Panc1 (cell line): ENCODE data around the gene JPT2. TPM values are rescaled to one million over a fixed set of nuclear protein-coding genes. Genes with fewer than 3 reads are reported as not detected.

Experiments used
- ATAC-seq: fragments of 200-7000 bp; cut with Tn5 transposase; 2 replicates; pipeline ENCODE4 v1.9.1; 2020; ENCODE audit warnings: mild to moderate bottlenecking, moderate library complexity
- BruUV-seq: library from RNA; stranded (reverse); fragments of 400-500 nt; replicated peaks from 2 replicates; lab custom pipeline; 2021; lab: Mats Ljungman, UMichigan
- CTCF ChIA-PET: fragments of 300-600 bp; sonication (Branson Sonifier 250); formaldehyde crosslinking; loops from one replicate; lab custom pipeline; 2022; ENCODE audit warnings: antibody characterized with exemption; lab: Charles Lee
- POLR2A ChIA-PET: fragments of 300-600 bp; sonication (Branson Sonifier 250); formaldehyde crosslinking; loops from one replicate; lab custom pipeline; 2022; ENCODE audit warnings: antibody characterized with exemption; lab: Charles Lee
- DNase-seq: peaks from one replicate; pipeline ENCODE4 v3.0.0-alpha.2; 2010; ENCODE audit warnings: low read depth, low spot score
- H3K27ac ChIP-seq: 2 replicates; pipeline ENCODE4 v1.5.1; 2011; ENCODE audit warnings: mild to moderate bottlenecking, low read length, inconsistent platforms
- H3K27me3 ChIP-seq: fragments of 200-500 bp; sonication (Bioruptor generic); 2 replicates; pipeline ENCODE4 v1.6.0; 2014; ENCODE audit warnings: low read length, inconsistent platforms; ENCODE audit not compliant: control insufficient read depth, insufficient read depth
- H3K36me3 ChIP-seq: fragments of 200-500 bp; sonication (Bioruptor generic); 2 replicates; pipeline ENCODE4 v1.5.1; 2014; ENCODE audit warnings: inconsistent platforms, mild to moderate bottlenecking, low read length, moderate library complexity; ENCODE audit not compliant: control insufficient read depth, insufficient read depth
- H3K4me1 ChIP-seq: 2 replicates; pipeline ENCODE4 v1.5.1; 2011; ENCODE audit warnings: inconsistent platforms, mild to moderate bottlenecking, low read length, moderate library complexity; ENCODE audit not compliant: control insufficient read depth, insufficient read depth
- H3K4me3 ChIP-seq, 2 experiments: 2 replicates each; pipeline ENCODE4 v1.5.1; 2011 to 2012; ENCODE audit warnings: low read depth in 2 of 2, low read length in 2 of 2, mild to moderate bottlenecking in 2 of 2, inconsistent platforms in 1 of 2, moderate library complexity in 1 of 2
- H3K9me3 ChIP-seq: fragments of 200-500 bp; sonication (Bioruptor generic); 2 replicates; pipeline ENCODE4 v1.5.1; 2014; ENCODE audit warnings: low read depth, mild to moderate bottlenecking, inconsistent platforms, low read length, moderate library complexity; ENCODE audit not compliant: control insufficient read depth, insufficient read depth
- POLR2AphosphoS5 ChIP-seq: IDR thresholded peaks from 2 replicates; pipeline ENCODE4 v1.6.1; 2012; ENCODE audit warnings: mild to moderate bottlenecking, low read depth, low read length, moderate library complexity
- SIN3A ChIP-seq: IDR thresholded peaks from 2 replicates; pipeline ENCODE4 v1.6.1; 2012; ENCODE audit warnings: low read depth, mild to moderate bottlenecking, low read length, moderate library complexity, borderline replicate concordance; ENCODE audit not compliant: insufficient read depth
- TCF7L2 ChIP-seq: IDR thresholded peaks from 2 replicates; pipeline ENCODE4 v1.6.1; 2011; ENCODE audit warnings: mild to moderate bottlenecking, low read depth, low read length, inconsistent platforms
- in situ Hi-C: cut with HindIII; loops from 2 replicates; pipeline ENCODE4 v1.10.0; 2016; ENCODE audit warnings: low sequenced_read_pairs, low pct_unique_long_range_greater_than_20kb
- intact Hi-C: fragments of 100-400 bp; cut with micrococcal nuclease; formaldehyde crosslinking; loops from one replicate; pipeline ENCODE4 v1.10.0; 2022; ENCODE audit not compliant: unreplicated experiment
- total RNA-seq: library from RNA; stranded (reverse); gene quantifications from one replicate; pipeline ENCODE4 v1.2.1, GENCODE V29; 2021; ENCODE audit not compliant: unreplicated experiment
- TF ChIP-seq, protein P1 (sequence below): fragments of 450-650 bp; IDR thresholded peaks from 2 replicates; pipeline ENCODE4 v1.5.1; 2017; ENCODE audit warnings: mild to moderate bottlenecking
- TF ChIP-seq, protein P2 (sequence below), 2 experiments: IDR thresholded peaks; 2 replicates each; pipeline ENCODE4 v1.6.1; 2011 to 2012; ENCODE audit warnings: low read depth in 2 of 2, control low read depth in 1 of 2, low read length in 1 of 2, mild to moderate bottlenecking in 1 of 2, moderate library complexity in 1 of 2; ENCODE audit not compliant: insufficient read depth in 1 of 2

JPT2 gene
- total RNA-seq, 1 experiment from 2014 or later = 200 TPM

DNA sequence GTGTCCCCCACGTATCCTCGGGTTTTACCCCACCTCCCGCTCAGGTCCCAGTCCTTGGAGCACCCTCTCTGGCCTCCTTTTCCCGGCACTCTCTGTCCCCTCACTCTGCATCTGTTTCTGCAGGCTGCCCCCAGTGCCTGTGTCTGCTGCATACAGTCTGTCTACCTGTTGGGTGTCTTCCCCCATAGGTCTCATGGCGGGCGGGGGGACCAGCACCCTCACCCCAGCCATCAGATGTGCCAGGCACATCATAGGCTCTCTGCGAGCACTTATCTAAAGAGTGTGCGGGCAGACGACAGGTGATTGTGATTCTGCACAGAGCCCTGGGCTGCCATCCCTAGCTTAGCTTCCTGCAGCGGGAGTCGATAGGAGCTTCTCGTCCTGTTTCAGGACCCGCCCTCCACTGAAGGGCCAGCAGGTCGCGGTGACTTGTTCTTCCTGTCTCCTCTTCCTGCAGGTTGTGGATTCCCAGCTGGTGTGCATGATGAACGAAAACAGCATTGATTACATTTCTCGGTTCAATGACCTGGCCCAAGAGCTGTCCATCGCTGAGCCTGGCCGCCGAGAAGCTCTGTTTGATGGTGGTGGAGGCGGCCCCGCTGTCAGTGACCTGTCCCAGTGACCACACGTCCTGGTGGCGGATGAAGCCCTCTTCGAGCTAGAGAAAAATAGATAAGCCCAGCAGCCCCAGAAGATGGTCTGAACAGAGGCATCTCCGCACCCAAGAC is 4.5 kb upstream of the JPT2 start:
- no TSS peak for BruUV-seq
- H3K4me3 ChIP-seq = no peak overlapping the region
- POLR2A ChIA-PET = no interaction called here
- peaks cover 3% of the 10 kb centered on the region for H3K4me1 ChIP-seq
- no peak overlapping the region for H3K27ac ChIP-seq
- ATAC-seq (no peak), DNase-seq (no peak)
- H3K27me3 ChIP-seq = no peaks in the 10 kb centered on the region
- intact Hi-C loops (no loop called here), in situ Hi-C loops (no loop called here)
- H3K36me3 ChIP-seq = peaks cover 12% of the 10 kb centered on the region
- TF ChIP-seq, protein P1, sequence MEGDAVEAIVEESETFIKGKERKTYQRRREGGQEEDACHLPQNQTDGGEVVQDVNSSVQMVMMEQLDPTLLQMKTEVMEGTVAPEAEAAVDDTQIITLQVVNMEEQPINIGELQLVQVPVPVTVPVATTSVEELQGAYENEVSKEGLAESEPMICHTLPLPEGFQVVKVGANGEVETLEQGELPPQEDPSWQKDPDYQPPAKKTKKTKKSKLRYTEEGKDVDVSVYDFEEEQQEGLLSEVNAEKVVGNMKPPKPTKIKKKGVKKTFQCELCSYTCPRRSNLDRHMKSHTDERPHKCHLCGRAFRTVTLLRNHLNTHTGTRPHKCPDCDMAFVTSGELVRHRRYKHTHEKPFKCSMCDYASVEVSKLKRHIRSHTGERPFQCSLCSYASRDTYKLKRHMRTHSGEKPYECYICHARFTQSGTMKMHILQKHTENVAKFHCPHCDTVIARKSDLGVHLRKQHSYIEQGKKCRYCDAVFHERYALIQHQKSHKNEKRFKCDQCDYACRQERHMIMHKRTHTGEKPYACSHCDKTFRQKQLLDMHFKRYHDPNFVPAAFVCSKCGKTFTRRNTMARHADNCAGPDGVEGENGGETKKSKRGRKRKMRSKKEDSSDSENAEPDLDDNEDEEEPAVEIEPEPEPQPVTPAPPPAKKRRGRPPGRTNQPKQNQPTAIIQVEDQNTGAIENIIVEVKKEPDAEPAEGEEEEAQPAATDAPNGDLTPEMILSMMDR = no peak
- TF ChIP-seq TCF7L2 (no peak), SIN3A (no peak), POLR2AphosphoS5 (no peak)
- TF ChIP-seq, protein P2, sequence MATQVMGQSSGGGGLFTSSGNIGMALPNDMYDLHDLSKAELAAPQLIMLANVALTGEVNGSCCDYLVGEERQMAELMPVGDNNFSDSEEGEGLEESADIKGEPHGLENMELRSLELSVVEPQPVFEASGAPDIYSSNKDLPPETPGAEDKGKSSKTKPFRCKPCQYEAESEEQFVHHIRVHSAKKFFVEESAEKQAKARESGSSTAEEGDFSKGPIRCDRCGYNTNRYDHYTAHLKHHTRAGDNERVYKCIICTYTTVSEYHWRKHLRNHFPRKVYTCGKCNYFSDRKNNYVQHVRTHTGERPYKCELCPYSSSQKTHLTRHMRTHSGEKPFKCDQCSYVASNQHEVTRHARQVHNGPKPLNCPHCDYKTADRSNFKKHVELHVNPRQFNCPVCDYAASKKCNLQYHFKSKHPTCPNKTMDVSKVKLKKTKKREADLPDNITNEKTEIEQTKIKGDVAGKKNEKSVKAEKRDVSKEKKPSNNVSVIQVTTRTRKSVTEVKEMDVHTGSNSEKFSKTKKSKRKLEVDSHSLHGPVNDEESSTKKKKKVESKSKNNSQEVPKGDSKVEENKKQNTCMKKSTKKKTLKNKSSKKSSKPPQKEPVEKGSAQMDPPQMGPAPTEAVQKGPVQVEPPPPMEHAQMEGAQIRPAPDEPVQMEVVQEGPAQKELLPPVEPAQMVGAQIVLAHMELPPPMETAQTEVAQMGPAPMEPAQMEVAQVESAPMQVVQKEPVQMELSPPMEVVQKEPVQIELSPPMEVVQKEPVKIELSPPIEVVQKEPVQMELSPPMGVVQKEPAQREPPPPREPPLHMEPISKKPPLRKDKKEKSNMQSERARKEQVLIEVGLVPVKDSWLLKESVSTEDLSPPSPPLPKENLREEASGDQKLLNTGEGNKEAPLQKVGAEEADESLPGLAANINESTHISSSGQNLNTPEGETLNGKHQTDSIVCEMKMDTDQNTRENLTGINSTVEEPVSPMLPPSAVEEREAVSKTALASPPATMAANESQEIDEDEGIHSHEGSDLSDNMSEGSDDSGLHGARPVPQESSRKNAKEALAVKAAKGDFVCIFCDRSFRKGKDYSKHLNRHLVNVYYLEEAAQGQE (IDR thresholded peaks at IDR 0.05; ENCODE audit: insufficient read depth in 1 of 2, low read depth in 2 of 2, low read length in 1 of 2) = no peak
- H3K9me3 ChIP-seq = no peaks in the 10 kb centered on the region
- CTCF ChIA-PET = no interaction called here

DNA sequence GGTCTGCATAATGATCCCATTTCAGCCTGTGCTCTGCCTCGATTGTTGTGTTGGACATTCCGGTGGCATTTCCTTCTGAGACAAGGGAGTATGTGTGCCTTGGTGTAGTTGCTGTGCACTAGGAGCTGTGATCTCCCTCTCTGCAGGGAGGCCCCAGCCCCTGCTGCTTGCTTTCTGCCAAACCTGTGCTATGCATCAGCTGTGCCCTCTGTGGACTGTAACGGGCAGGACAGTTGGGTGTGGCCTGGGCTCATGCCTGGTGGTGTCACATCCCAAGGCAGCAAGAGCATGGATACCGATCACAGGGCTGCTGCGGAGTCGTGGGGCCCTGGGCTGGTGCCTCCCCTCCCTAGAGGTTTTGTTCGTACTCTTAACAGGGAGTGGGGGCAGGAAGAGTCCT is 3.8 kb upstream of the JPT2 start:
- no TSS peak for BruUV-seq
- H3K27ac ChIP-seq = no peak overlapping the region
- H3K27me3 ChIP-seq = no peaks in the 10 kb centered on the region
- POLR2A ChIA-PET = no interaction called here
- H3K9me3 ChIP-seq = no peaks in the 10 kb centered on the region
- TF ChIP-seq, protein P2 (IDR thresholded peaks at IDR 0.05; ENCODE audit: insufficient read depth in 1 of 2, low read depth in 2 of 2, low read length in 1 of 2) = no peak
- TF ChIP-seq POLR2AphosphoS5 (no peak), TCF7L2 (no peak)
- TF ChIP-seq, protein P1 = no peak
- CTCF ChIA-PET = no interaction called here
- DNase-seq (no peak), ATAC-seq (no peak)
- H3K36me3 ChIP-seq = peaks cover 8% of the 10 kb centered on the region
- intact Hi-C loops (no loop called here), in situ Hi-C loops (no loop called here)
- H3K4me3 ChIP-seq = no peak overlapping the region
- peaks cover 3% of the 10 kb centered on the region for H3K4me1 ChIP-seq
